GM21576 (cell line): Measurements from ENCODE around the gene GHRHR.

Source experiments
- ATAC-seq: cut with Tn5 transposase; IDR thresholded peaks from one replicate; pipeline ENCODE4 v1.9.1; 2021; ENCODE audit warnings: mild to moderate bottlenecking, moderate library complexity; ENCODE audit not compliant: unreplicated experiment

GHRHR gene

GRCh38 chr7:31000779-31001178 is 37.0 kb downstream of the GHRHR start:
- no peak for ATAC-seq

DNA sequence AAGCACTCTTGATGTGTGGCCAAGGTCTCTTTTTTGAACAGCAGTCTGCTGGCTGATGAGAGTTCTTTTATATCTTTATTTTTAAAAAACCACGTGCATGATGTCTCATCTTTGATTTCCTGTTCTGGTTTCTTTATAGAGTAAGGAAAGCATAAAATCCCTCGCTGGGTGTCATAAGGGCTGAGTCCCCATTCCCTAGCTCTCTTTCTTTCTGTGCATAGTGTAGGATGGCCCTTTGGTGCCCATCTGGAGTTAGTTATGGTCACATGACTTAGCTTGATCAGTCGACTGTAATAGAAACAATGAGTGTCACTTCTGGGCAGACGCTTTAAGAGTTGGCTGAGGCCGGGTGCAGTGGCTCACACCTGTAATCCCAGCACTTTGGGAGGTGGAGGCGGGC is 38.5 kb downstream of the GHRHR start:
- ATAC-seq = no peak

DNA sequence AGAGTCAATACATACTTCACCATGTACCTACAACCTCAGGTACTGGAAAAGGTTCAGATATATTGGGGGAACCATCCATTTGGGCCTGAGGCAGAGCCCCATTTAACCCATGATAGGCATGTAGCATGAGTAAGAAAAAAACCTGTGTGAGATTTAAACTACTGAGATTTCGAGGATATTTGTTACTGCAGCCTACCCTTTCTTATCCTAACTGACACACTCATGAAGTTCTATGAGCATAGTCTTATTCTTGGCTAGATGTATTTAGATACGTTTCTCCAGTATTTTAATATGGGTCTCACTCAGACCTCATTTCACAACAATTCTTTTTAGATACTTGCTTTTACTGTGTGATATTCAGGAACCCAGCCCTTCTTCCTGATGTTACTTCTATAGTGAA is 39.3 kb downstream of the GHRHR start:
- ATAC-seq = no peak

DNA sequence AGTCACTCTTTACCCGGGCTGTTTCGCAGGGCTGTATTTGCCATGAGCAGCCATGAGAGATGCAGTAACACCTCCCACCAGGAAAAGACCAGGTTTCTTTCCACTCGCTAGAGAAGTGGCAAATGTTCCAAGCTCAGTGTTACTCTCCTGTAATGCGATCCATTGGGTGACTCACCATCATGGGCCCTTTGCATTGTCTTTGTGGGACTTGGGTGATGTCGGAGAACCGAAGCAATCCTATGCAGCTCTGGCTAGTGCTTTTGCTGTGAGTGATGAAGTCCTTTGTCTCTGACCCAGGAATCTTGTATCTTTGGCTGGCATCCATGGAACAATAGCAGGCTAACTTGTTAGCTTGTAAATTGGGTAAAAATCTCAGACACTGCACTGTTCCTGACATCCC is 40.0 kb downstream of the GHRHR start:
- ATAC-seq = no peak

GRCh38 chr7:31004393-31004792 is 40.6 kb downstream of the GHRHR start:
- no peak for ATAC-seq

GRCh38 chr7:31006857-31007256 is 43.1 kb downstream of the GHRHR start:
- no peak for ATAC-seq

GRCh38 chr7:31007634-31008033 is 43.9 kb downstream of the GHRHR start:
- ATAC-seq = no peak

GRCh38 chr7:31014826-31015225 is 51.1 kb downstream of the GHRHR start:
- no peak for ATAC-seq

GRCh38 chr7:31017032-31017675 is 53.4 kb downstream of the GHRHR start:
- ATAC-seq = no peak

DNA sequence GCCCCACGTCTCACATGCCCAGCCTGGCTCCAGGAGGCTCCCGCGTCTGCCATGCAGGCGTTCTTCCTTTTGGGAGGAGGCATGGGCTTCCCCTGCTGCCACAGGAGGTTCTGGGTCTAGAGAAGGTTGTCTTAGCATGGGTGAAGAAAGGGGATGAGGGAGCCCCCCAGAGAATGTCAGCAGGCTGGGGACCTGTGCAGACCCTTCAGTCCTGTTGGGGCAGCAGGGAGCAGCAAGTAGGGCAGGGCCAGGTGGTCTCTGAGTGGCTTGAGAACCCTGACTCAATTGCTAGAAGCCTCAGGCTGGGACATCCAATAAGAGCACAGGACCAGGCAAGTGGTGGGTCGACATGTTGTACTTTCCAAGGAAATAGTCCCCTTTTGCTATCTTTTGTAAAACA is 54.0 kb downstream of the GHRHR start:
- ATAC-seq = no peak

GRCh38 chr7:31019509-31019908 is 55.8 kb downstream of the GHRHR start:
- ATAC-seq = no peak

DNA sequence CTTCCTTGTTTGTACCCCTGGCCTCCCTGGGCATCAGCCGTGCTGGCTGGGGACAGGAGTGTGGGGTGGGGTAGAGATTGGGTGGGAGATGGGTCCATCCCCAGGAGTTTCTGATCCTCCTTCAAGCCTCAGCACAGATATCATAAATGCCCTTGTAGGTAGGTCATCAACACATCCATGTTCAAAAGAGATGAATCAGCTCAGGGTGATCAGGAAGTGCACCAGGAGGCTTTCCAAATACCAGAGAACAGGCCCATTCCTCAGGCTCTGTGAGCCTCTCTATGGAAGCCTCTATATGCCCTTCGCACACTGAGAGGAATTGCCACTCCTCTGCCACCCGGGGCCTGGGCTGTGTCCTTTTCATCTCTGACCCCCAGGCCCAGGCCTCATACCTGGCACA is 56.4 kb downstream of the GHRHR start:
- ATAC-seq = no peak

DNA sequence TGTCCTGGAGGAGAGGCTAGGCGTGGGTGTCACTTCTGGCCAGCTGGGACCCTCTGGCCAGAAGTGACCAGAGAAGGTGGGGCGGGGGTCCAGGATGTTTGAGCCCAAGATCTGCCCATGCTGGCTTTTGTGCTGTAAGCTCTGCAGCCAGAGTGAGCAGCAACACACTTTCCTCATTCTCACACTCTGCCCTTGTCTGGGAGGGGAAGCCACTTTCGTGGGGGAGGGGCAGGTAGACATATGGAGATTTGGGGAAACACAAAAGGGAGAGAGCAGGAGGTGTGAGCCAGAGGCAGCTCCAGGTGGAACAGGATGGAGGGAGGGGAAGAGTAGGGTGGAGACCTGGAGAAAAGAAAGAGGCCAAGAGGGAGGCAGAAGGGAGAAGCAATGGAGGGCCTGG is 56.9 kb downstream of the GHRHR start:
- ATAC-seq = no peak

- ATAC-seq = no peak
These were observed 58.4 kb downstream of the GHRHR start for GRCh38 chr7:31022117-31022516.

DNA sequence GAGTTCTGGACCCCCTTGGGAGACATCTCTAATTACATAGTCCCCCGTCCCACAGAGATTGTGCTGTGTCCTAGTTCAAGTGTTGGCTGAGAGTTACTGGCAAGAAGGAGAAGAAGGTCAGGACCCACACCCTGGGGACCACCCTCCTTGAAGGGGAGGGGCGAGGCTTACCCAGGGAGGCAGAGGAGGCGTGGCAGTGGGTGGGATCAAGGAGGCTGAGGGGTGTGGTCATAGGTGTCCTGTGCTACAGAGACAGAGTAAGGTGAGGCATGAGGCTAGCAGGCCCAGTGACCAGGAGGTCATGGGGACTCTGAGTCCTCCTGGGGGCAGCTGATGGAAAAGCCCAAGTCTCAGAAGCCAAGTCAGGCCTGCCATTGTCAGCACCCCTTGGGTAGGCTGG is 59.0 kb downstream of the GHRHR start:
- ATAC-seq = no peak

GRCh38 chr7:31023877-31024276 is 60.1 kb downstream of the GHRHR start:
- ATAC-seq = no peak

DNA sequence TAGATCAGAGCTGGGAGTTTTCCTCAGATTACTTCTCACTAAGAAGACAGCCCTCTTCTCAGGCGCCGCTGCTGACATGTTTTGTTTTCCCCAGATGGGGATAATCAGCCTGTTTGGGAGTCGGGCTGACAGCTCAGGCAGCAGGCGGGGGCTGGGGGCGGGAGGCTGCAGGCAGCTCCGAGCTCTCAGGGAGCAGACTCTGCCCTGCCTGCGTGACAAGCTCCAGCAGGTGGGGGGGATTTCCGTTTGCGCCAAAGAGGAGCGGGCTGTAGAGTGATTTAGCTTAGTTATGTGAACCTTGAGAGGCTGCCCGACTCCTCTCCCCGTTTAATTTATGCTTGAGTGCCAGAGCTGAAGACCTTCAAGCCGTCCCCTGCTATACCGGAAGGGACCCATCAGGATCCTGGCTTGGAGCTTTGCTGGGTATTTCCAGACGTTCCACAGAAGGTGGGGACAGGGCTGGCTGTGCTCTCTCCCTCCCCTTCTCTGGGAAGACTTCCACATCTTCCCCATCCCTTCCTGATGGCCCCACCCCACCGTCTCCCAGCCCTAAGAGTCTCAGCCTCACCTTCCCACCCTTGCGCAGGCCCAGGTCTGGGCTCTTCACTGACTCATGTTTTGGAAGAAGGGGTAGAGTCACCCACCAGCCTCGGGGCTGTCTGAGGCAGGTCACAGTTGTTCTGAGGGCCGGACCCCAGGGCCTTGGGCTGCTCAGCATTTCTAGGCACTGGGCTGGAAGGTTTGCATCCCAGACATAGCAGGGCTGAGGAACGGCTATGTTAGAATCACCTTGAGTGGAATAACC is 63.6 kb downstream of the GHRHR start:
- no peak for ATAC-seq

- ATAC-seq = no peak
These were observed 64.3 kb downstream of the GHRHR start for GRCh38 chr7:31028006-31028405.

DNA sequence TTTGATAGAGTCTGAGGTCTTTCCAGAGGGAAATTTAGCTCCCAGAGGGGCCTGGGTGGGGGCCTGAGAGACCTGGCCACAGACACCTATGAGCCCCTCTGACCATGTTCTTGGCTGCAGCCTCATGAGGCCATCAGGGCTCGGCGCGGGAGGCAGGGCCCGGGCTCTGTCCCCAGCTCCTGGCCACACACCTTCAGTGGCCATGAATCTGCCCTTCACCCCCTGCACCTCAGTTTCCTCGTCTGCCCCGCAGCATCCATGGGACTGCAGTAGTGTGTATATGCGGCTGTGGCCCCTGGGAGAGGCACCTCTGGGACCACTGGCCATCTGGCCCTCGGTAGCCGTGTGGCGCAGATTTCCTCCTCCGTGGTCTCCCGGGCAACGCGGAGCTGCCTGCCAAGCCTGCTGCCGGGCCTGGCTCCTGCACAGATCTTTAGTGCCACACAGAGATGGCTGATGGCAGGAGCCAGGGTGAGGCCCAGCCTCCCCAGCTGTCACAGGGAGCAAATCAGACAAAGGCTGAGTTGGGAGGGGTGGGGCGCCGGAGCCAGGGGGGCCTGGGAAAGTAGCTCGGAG is 64.8 kb downstream of the GHRHR start:
- no peak for ATAC-seq
